ENCODE results near the gene ECHS1. TPM values are rescaled to one million over a fixed set of nuclear protein-coding genes. Genes with fewer than 3 reads are reported as not detected.

ECHS1 gene
- total RNA-seq, 6 experiments from 2014 or later, result 105 to 137 (median 114) TPM

DNA sequence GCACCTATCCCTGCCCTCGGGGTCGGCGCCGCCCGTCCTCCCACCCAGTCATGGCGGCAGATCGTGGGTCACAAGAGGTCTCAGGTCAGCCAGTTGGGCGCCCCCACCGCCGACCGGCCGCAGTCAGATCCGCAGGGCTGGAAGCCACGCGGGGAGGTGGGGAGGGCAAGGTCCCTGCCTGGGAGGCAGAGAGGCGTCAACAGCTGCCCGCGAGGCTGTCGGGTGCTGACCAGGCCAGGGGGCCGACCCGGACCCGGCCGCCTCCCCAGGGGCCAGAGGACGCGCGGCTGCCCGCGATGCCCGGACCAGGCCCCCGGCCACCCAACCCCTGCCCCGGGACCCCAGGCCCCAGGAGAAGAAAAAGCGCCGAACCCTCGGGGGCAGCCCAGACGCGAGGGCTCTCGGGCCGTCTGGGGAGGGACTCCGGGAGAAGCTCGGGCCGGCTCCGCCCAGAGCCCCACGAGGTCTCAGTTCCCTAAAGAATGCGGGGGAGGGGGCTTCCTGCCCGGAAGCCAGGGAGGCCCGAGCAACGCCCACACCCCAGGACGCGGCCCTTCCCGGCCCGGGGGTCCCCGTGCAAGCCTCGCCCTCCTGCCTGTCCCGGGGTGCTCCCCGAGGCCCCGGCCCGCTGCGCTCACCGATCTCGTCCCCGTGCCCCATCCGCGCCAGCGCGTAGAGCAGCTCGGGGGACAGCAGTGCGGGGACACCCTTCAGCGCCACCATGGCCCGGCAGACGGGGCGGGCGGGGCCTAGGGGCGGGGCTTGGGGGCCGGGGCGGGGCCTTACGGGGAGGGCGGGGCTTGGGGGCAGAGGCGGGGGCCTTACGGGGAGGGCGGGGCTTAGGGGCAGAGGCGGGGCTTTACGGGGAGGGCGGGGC, 15.6 kb downstream of the ECHS1 start, which contains the start of gene FUOM:
Gene FUOM (minus strand): TSS at position 735 of the 877 bp plus-strand sequence. CDS start 12 bp downstream, at position 723.
- TF ChIP-seq CTCF (IDR thresholded peaks at IDR 0.05), result no peak
- no peaks in the 10 kb centered on the region for H3K9me3 Mint-ChIP-seq
- H3K4me3 Mint-ChIP-seq, result no peak within 1 kb of the TSS; the same call in 1 of the 2 replicates
- no peak within 1 kb of the TSS for H3K27ac Mint-ChIP-seq
- H3K27me3 Mint-ChIP-seq (ENCODE audit: insufficient read depth), result peaks cover 6% of the 10 kb centered on the region
- DNase-seq, result no peak
- no peaks in the 10 kb centered on the region for H3K4me1 Mint-ChIP-seq (ENCODE audit: low read depth)
- H3K36me3 Mint-ChIP-seq (ENCODE audit: low read depth), result peaks cover 13% of the 10 kb centered on the region

GRCh38 chr10:133356549-133357284, 16.4 kb downstream of the ECHS1 start:
- H3K4me3 Mint-ChIP-seq, result no peak overlapping the region; the same call in 1 of the 2 replicates

DNA sequence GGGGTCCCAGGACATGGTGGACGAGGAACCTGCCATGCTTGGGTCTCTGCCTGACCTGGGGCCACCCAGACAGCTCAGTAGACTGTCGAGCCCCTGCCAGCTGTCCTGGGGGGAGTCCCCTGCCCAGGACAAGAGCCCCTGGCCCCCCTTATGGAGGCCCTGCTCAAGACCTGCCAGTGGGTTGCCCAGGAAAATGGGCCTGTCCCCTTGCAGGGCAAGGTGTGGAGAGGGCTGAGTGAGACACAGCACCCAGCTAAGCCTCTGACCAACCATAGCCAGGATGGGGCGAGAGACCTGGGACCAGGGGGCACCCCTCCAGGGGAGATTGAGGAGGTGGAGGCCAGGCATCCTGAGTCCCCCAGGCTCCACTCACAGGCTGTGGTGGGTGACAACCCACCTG, 17.2 kb downstream of the ECHS1 start:
- Mint-ChIP-seq H3K4me3 (no peak overlapping the region), H3K4me1 (ENCODE audit: low read depth) (no peaks in the 10 kb centered on the region), H3K36me3 (ENCODE audit: low read depth) (no peaks in the 10 kb centered on the region), H3K27ac (no peak overlapping the region), H3K27me3 (ENCODE audit: insufficient read depth) (peaks cover 5% of the 10 kb centered on the region), H3K9me3 (no peaks in the 10 kb centered on the region)
- no peak for DNase-seq
- no peak for TF ChIP-seq CTCF (IDR thresholded peaks at IDR 0.05)

More at GRCh38 chr10:133356549-133357284, 16.4 kb downstream of the ECHS1 start:
- Mint-ChIP-seq H3K27ac (no peak overlapping the region), H3K4me1 (ENCODE audit: low read depth) (no peaks in the 10 kb centered on the region), H3K27me3 (ENCODE audit: insufficient read depth) (peaks cover 5% of the 10 kb centered on the region), H3K9me3 (no peaks in the 10 kb centered on the region), H3K36me3 (ENCODE audit: low read depth) (peaks cover 5% of the 10 kb centered on the region)
- no peak for DNase-seq
- TF ChIP-seq CTCF (IDR thresholded peaks at IDR 0.05), result no peak

DNA sequence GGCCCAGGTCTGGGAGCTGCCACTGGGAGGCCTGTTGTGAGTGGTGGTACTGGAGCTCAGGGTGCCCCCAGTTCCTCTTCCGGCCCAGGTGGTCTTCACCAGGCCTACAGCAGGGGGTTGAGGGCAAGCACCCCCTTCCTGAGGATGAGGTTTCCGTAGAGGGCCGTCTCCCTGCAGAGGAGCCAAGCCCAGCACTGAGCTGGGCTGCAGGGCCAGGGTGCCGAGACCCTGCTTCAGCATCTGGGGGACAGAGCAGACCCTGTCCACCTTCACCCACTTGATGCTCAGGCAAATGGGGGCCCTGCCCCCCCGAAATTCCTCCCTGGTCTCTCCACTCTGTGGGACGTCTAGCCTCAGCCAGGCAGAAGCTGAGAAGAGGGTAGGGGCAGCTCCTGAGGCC, 17.9 kb downstream of the ECHS1 start:
- Mint-ChIP-seq H3K4me1 (ENCODE audit: low read depth) (no peaks in the 10 kb centered on the region), H3K27ac (no peak overlapping the region), H3K4me3 (no peak overlapping the region), H3K36me3 (ENCODE audit: low read depth) (no peaks in the 10 kb centered on the region), H3K9me3 (no peaks in the 10 kb centered on the region), H3K27me3 (ENCODE audit: insufficient read depth) (peaks cover 5% of the 10 kb centered on the region)
- no peak for DNase-seq
- no peak for TF ChIP-seq CTCF (IDR thresholded peaks at IDR 0.05)

GRCh38 chr10:133354672-133355240, 18.4 kb downstream of the ECHS1 start:
- no peaks in the 10 kb centered on the region for H3K4me1 Mint-ChIP-seq (ENCODE audit: low read depth)

More at GRCh38 chr10:133354672-133355240, 18.4 kb downstream of the ECHS1 start:
- Mint-ChIP-seq H3K27me3 (ENCODE audit: insufficient read depth) (peaks cover 5% of the 10 kb centered on the region), H3K27ac (no peak overlapping the region), H3K9me3 (no peaks in the 10 kb centered on the region), H3K4me3 (no peak overlapping the region), H3K36me3 (ENCODE audit: low read depth) (no peaks in the 10 kb centered on the region)
- no peak for DNase-seq
- TF ChIP-seq CTCF (IDR thresholded peaks at IDR 0.05), result no peak
